CD8-positive, alpha-beta memory T cell (primary cell): ENCODE results near the gene EYA2. TPM values are rescaled to one million over a fixed set of nuclear protein-coding genes. Genes with fewer than 3 reads are reported as not detected.

ENCODE experiments used
- CTCF ChIA-PET: fragments of 350-600 bp; sonication (Branson Sonifier 250); formaldehyde crosslinking; loops from one replicate; lab custom pipeline; 2021; ENCODE audit warnings: antibody characterized with exemption; lab: Charles Lee
- POLR2A ChIA-PET: fragments of 350-600 bp; sonication (Branson Sonifier 250); formaldehyde crosslinking; loops from one replicate; lab custom pipeline; 2021; ENCODE audit warnings: antibody characterized with exemption; lab: Charles Lee
- DNase-seq, 5 donors: peaks; one replicate each; pipeline versions ENCODE4 v3.0.0 to v3.0.0-alpha.2; 2020 to 2022; ENCODE audit warnings: mixed read lengths in 1 of 5
- H3K27ac ChIP-seq: one replicate; pipeline ENCODE4 v1.7.0; 2013; ENCODE audit warnings: low read depth, mild to moderate bottlenecking, low read length, moderate library complexity
- H3K27me3 ChIP-seq: 2 replicates; pipeline ENCODE4 v1.7.0; 2013; ENCODE audit warnings: low read length, mild to moderate bottlenecking; ENCODE audit not compliant: insufficient read depth, poor library complexity, severe bottlenecking
- H3K36me3 ChIP-seq: 2 replicates; pipeline ENCODE4 v1.7.0; 2013; ENCODE audit warnings: mild to moderate bottlenecking, low read length, moderate library complexity; ENCODE audit not compliant: insufficient read depth
- H3K4me1 ChIP-seq: 2 replicates; pipeline ENCODE4 v1.7.0; 2013; ENCODE audit warnings: mild to moderate bottlenecking, low read length, moderate library complexity; ENCODE audit not compliant: insufficient read depth
- H3K4me3 ChIP-seq: 2 replicates; pipeline ENCODE4 v1.7.0; 2013; ENCODE audit warnings: mild to moderate bottlenecking, low read length
- H3K9me3 ChIP-seq: 2 replicates; pipeline ENCODE4 v1.7.0; 2013; ENCODE audit warnings: mild to moderate bottlenecking, low read length
- H3K27ac Mint-ChIP-seq, 8 donors: one replicate each; pipeline ENCODE4 v1.8.0; 2020 to 2021; ENCODE audit warnings: mixed read lengths in 8 of 8, mild to moderate bottlenecking in 6 of 8, inconsistent platforms in 3 of 8, moderate library complexity in 3 of 8
- H3K27me3 Mint-ChIP-seq, 2 donors: one replicate each; pipeline ENCODE4 v1.8.0; 2020 to 2021; ENCODE audit warnings: mixed read lengths in 2 of 2, mild to moderate bottlenecking in 1 of 2, moderate library complexity in 1 of 2
- H3K36me3 Mint-ChIP-seq, 3 donors: one replicate each; pipeline ENCODE4 v1.8.0; 2020 to 2021; ENCODE audit warnings: mixed read lengths in 3 of 3, inconsistent platforms in 1 of 3, mild to moderate bottlenecking in 1 of 3
- H3K4me1 Mint-ChIP-seq, 3 donors: one replicate each; pipeline ENCODE4 v1.8.0; 2020 to 2021; ENCODE audit warnings: mixed read lengths in 3 of 3, inconsistent platforms in 1 of 3, mild to moderate bottlenecking in 1 of 3
- H3K4me3 Mint-ChIP-seq, 7 donors: one replicate each; pipeline ENCODE4 v1.8.0; 2020 to 2021; ENCODE audit warnings: mixed read lengths in 7 of 7, mild to moderate bottlenecking in 6 of 7, moderate library complexity in 4 of 7, inconsistent platforms in 2 of 7
- H3K9me3 Mint-ChIP-seq, 5 donors: one replicate each; pipeline ENCODE4 v1.8.0; 2020 to 2022; ENCODE audit warnings: mixed read lengths in 5 of 5, mild to moderate bottlenecking in 3 of 5, moderate library complexity in 2 of 5, inconsistent platforms in 1 of 5
- polyA plus RNA-seq: library from polyadenylated mRNA; unstranded; fragments of 300-500 nt; fragmentation: Illumina TruSeq; gene quantifications from one replicate; pipeline ENCODE4 v1.2.3, GENCODE V29; 2021
- total RNA-seq, 2 experiments: library from RNA; stranded (reverse); gene quantifications; one replicate each; pipeline ENCODE4 v1.2.3, GENCODE V29; 2021

Gene EYA2
- total and polyA plus RNA-seq, 3 experiments from 2014 or later: not detected

- H3K27me3 ChIP-seq: no peaks in the 10 kb centered on the region
- Mint-ChIP-seq H3K4me1 (no peaks in the 10 kb centered on the region), H3K36me3 (no peaks in the 10 kb centered on the region), H3K27ac (no peak overlapping the region), H3K27me3 (peaks cover 17 to 50% of the 10 kb centered on the region in 2 donors), H3K4me3 (no peak overlapping the region), H3K9me3 (no peaks in the 10 kb centered on the region)
- H3K9me3 ChIP-seq: no peaks in the 10 kb centered on the region
- no peaks in the 10 kb centered on the region for H3K36me3 ChIP-seq
- no peaks in the 10 kb centered on the region for H3K4me1 ChIP-seq
- DNase-seq: no peak
- ChIA-PET POLR2A (no interaction called here), CTCF (no interaction called here)
- no peak overlapping the region for H3K4me3 ChIP-seq
- no peak overlapping the region for H3K27ac ChIP-seq
These were observed 5.0 kb downstream of the EYA2 start for GRCh38 chr20:46899621-46900020.

- no peak overlapping the region for H3K27ac Mint-ChIP-seq
- H3K27ac ChIP-seq: no peak overlapping the region
- DNase-seq: no peak
These were observed 5.4 kb downstream of the EYA2 start for GRCh38 chr20:46900086-46900485.

GRCh38 chr20:46900826-46901225, 6.2 kb downstream of the EYA2 start:
- peaks cover 17 to 44% of the 10 kb centered on the region in 2 donors for H3K27me3 Mint-ChIP-seq
- no peaks in the 10 kb centered on the region for H3K4me1 Mint-ChIP-seq

More at GRCh38 chr20:46900086-46900485, 5.4 kb downstream of the EYA2 start:
- peaks cover 17 to 50% of the 10 kb centered on the region in 2 donors for H3K27me3 Mint-ChIP-seq
- H3K36me3 Mint-ChIP-seq: no peaks in the 10 kb centered on the region
- no peaks in the 10 kb centered on the region for H3K4me1 ChIP-seq
- H3K27me3 ChIP-seq: no peaks in the 10 kb centered on the region
- no peak overlapping the region for H3K4me3 Mint-ChIP-seq
- POLR2A ChIA-PET: no interaction called here
- no peaks in the 10 kb centered on the region for H3K9me3 ChIP-seq
- no peaks in the 10 kb centered on the region for H3K4me1 Mint-ChIP-seq
- CTCF ChIA-PET: no interaction called here
- no peaks in the 10 kb centered on the region for H3K36me3 ChIP-seq
- H3K9me3 Mint-ChIP-seq: no peaks in the 10 kb centered on the region
- H3K4me3 ChIP-seq: no peak overlapping the region

DNA sequence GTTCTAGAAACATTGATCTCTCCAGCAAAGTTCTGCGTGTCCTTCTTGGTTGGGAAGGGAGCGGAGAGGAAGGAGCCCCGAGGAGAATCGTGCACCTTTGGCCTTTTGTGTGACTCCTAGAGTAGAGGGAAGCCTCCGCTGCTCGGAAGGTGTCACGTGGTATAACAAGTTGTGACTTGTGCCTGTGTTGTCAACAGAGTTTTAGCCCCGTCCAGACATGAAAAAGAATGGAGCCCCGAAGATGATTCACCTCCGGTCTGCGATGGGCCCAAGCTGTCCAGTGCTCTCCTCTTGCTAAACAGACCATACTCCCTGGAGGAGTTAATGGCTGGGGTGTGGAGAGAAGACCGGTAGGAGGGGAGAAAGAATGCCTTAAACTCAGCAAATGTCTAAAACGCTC, 7.0 kb downstream of the EYA2 start:
- Histone ChIP-seq H3K27ac (no peak overlapping the region), H3K4me1 (no peaks in the 10 kb centered on the region), H3K36me3 (no peaks in the 10 kb centered on the region), H3K9me3 (no peaks in the 10 kb centered on the region), H3K4me3 (no peak overlapping the region), H3K27me3 (no peaks in the 10 kb centered on the region)
- DNase-seq: no peak
- Mint-ChIP-seq H3K27ac (no peak overlapping the region), H3K4me3 (no peak overlapping the region), H3K36me3 (no peaks in the 10 kb centered on the region), H3K4me1 (no peaks in the 10 kb centered on the region), H3K27me3 (peaks cover 11 to 36% of the 10 kb centered on the region in 2 donors), H3K9me3 (no peaks in the 10 kb centered on the region)
- ChIA-PET POLR2A (no interaction called here), CTCF (no interaction called here)

More at GRCh38 chr20:46900826-46901225, 6.2 kb downstream of the EYA2 start:
- Mint-ChIP-seq H3K36me3 (no peaks in the 10 kb centered on the region), H3K27ac (no peak overlapping the region), H3K4me3 (no peak overlapping the region), H3K9me3 (no peaks in the 10 kb centered on the region)
- no peaks in the 10 kb centered on the region for H3K27me3 ChIP-seq
- H3K9me3 ChIP-seq: no peaks in the 10 kb centered on the region
- CTCF ChIA-PET: no interaction called here
- POLR2A ChIA-PET: no interaction called here
- DNase-seq: no peak
- H3K27ac ChIP-seq: no peak overlapping the region
- no peak overlapping the region for H3K4me3 ChIP-seq
- H3K4me1 ChIP-seq: no peaks in the 10 kb centered on the region
- no peaks in the 10 kb centered on the region for H3K36me3 ChIP-seq

GRCh38 chr20:46903256-46903655, 8.6 kb downstream of the EYA2 start:
- Histone ChIP-seq H3K4me1 (no peaks in the 10 kb centered on the region), H3K27ac (no peak overlapping the region), H3K9me3 (no peaks in the 10 kb centered on the region), H3K27me3 (no peaks in the 10 kb centered on the region), H3K36me3 (no peaks in the 10 kb centered on the region), H3K4me3 (no peak overlapping the region)
- Mint-ChIP-seq H3K27me3 (peaks cover 2 to 24% of the 10 kb centered on the region in 2 donors), H3K9me3 (no peaks in the 10 kb centered on the region), H3K4me3 (no peak overlapping the region), H3K4me1 (no peaks in the 10 kb centered on the region), H3K27ac (no peak overlapping the region), H3K36me3 (no peaks in the 10 kb centered on the region)
- CTCF ChIA-PET: no interaction called here
- no peak for DNase-seq
- POLR2A ChIA-PET: no interaction called here

DNA sequence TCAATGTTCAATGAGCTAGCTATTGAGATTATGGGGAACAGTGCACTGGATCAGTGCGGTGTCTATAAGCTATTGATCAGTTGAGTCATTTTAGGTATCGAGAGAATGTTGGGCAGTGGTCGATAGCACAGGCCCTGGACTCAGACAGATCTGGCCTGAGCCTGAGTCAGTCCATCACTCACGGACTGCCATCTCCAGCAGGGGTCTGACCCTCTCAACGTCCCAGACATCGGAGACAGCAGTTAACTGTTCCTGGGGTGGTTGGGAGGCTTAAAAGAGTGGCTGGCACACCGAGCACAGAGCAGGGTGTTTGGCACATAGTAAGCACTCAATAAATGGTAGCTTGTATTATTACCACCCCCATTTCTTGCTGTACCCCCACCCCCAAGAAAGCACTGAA, 9.3 kb downstream of the EYA2 start:
- no peak overlapping the region for H3K4me3 ChIP-seq
- DNase-seq: no peak
- H3K36me3 ChIP-seq: no peaks in the 10 kb centered on the region
- no peaks in the 10 kb centered on the region for H3K4me1 Mint-ChIP-seq
- H3K27ac Mint-ChIP-seq: no peak overlapping the region
- H3K4me1 ChIP-seq: no peaks in the 10 kb centered on the region
- no peaks in the 10 kb centered on the region for H3K9me3 ChIP-seq
- H3K27ac ChIP-seq: no peak overlapping the region
- H3K4me3 Mint-ChIP-seq: no peak overlapping the region
- H3K9me3 Mint-ChIP-seq: no peaks in the 10 kb centered on the region
- ChIA-PET POLR2A (no interaction called here), CTCF (no interaction called here)
- no peaks in the 10 kb centered on the region for H3K27me3 ChIP-seq
- H3K36me3 Mint-ChIP-seq: no peaks in the 10 kb centered on the region
- H3K27me3 Mint-ChIP-seq: peaks cover 2 to 17% of the 10 kb centered on the region in 2 donors

DNA sequence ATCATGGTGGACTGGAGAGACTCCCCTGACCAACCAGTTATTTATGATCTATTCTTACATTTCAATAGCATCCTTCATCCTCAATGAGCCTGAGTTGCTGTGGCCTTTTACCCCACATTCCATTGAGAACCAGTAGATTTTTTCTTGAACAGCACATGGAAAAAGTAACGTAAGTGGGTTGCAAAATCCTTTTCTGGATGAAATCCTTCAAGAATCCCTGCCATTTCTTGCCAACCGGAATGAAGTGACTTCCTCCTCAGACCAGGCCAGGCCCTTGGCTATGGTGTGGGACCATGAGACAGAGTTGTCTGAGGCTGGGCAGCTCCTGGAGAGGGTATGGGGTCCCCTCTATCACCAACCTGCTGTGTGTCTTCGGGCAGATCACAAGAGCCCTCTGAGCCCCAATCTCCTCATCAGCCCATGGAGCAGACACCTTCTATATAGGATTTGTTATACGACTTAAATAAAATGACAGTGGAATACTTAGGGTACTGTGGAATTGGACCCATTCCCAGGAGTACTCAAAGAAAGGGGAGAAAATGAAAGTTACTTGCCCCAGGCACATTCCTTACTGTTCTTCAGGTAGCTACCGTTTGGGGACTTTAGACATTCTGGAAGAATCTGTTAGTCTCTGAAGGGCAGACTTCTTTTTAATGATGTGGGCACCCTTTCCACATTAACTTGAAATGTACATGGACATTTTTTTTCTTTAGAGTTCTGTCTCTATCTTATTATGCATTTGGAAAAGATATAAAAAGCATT, 10.9 kb downstream of the EYA2 start:
- ChIA-PET CTCF (no interaction called here), POLR2A (no interaction called here)
- Histone ChIP-seq H3K27ac (no peak overlapping the region), H3K9me3 (no peaks in the 10 kb centered on the region), H3K4me3 (no peak overlapping the region), H3K4me1 (no peaks in the 10 kb centered on the region), H3K36me3 (no peaks in the 10 kb centered on the region), H3K27me3 (no peaks in the 10 kb centered on the region)
- H3K36me3 Mint-ChIP-seq: no peaks in the 10 kb centered on the region
- DNase-seq: no peak
- H3K9me3 Mint-ChIP-seq: no peaks in the 10 kb centered on the region
- H3K27me3 Mint-ChIP-seq: peaks cover 2 to 12% of the 10 kb centered on the region in 2 donors
- H3K4me1 Mint-ChIP-seq: no peaks in the 10 kb centered on the region
- H3K27ac Mint-ChIP-seq: no peak overlapping the region
- H3K4me3 Mint-ChIP-seq: no peak overlapping the region

- Mint-ChIP-seq H3K27ac (peak overlapping the region in 1 of 8 donors; percentile 51), H3K27me3 (peaks cover 8 to 10% of the 10 kb centered on the region in 2 donors), H3K4me3 (no peak overlapping the region), H3K36me3 (no peaks in the 10 kb centered on the region), H3K9me3 (peaks cover 0 to 3% (median 0%) of the 10 kb centered on the region in 5 donors), H3K4me1 (no peaks in the 10 kb centered on the region)
- Histone ChIP-seq H3K4me1 (no peaks in the 10 kb centered on the region), H3K4me3 (no peak overlapping the region), H3K36me3 (no peaks in the 10 kb centered on the region), H3K27ac (no peak overlapping the region), H3K9me3 (no peaks in the 10 kb centered on the region), H3K27me3 (no peaks in the 10 kb centered on the region)
- ChIA-PET POLR2A (no interaction called here), CTCF (no interaction called here)
- no peak for DNase-seq
These were observed 18.8 kb downstream of the EYA2 start for GRCh38 chr20:46913329-46914044.
